GM10266 (cell line): ENCODE data around the gene PRKCZ.

Experiments used
- DNase-seq: peaks from one replicate; pipeline ENCODE4 v3.0.0; 2012; ENCODE audit errors: extremely low spot score
- TF ChIP-seq, protein P1 (sequence below): IDR thresholded peaks from 2 replicates; pipeline ENCODE4 v1.5.1; 2012; ENCODE audit warnings: mild to moderate bottlenecking, low read depth; ENCODE audit not compliant: control insufficient read depth, insufficient read depth; ENCODE audit errors: missing control alignments

Gene PRKCZ

DNA sequence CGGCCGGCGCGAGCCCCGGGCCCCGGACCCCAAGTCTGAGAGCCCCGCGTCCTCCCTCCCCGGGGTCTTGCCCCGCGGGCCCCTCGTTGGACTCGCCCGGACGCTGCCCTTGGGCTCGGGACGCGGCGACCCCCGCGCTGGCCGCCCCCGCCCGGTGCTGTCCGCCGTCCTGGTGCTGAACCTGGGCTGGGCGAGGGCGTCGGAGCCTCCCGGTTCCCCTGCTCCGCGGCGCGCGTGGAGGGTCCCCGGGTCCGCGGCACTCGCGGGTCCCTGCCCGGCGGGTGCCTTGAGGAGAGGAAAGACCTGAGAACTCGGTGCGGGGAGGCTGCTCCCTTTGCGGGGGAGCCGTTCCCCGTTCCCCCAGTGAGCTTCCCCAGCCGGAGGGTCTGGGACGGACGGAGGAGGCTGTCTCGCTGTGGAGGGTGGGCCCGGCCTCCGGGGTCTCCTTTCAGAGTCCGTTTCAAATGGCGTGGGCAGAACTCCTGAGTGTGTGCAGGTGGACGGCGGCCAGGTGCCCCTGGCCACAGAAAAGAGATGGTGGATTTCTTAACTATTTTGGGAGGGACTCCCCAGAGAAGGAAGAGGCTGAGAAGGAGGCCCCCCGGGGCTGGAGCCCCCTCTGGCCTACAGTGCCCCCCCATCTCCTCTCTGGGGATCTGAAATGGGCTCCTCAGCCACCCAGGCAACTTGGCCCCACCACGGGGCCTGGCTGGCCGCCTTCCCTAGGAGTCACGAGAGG, 30.5 kb upstream of the PRKCZ start:
- DNase-seq, result no peak
- TF ChIP-seq, protein P1, sequence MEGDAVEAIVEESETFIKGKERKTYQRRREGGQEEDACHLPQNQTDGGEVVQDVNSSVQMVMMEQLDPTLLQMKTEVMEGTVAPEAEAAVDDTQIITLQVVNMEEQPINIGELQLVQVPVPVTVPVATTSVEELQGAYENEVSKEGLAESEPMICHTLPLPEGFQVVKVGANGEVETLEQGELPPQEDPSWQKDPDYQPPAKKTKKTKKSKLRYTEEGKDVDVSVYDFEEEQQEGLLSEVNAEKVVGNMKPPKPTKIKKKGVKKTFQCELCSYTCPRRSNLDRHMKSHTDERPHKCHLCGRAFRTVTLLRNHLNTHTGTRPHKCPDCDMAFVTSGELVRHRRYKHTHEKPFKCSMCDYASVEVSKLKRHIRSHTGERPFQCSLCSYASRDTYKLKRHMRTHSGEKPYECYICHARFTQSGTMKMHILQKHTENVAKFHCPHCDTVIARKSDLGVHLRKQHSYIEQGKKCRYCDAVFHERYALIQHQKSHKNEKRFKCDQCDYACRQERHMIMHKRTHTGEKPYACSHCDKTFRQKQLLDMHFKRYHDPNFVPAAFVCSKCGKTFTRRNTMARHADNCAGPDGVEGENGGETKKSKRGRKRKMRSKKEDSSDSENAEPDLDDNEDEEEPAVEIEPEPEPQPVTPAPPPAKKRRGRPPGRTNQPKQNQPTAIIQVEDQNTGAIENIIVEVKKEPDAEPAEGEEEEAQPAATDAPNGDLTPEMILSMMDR, result no peak

DNA sequence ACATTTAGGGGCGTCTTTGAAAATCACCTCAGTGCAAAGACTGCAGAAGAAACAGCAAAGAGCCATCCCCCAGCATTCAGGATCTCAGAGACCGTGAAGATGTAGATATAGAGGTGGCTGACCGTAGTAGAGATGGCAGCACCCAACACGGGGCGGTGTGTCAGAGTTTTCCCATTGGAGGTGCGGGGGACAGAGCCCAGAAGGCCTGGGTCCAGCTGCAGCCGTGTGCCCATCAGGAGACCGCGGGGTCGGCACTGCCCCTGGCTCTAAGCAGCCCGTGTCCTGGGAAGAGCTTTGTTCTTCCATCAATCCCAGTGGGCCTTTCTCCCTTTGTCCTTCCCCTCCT, 29.9 kb upstream of the PRKCZ start:
- TF ChIP-seq, protein P1, result no peak
- DNase-seq, result no peak

DNA sequence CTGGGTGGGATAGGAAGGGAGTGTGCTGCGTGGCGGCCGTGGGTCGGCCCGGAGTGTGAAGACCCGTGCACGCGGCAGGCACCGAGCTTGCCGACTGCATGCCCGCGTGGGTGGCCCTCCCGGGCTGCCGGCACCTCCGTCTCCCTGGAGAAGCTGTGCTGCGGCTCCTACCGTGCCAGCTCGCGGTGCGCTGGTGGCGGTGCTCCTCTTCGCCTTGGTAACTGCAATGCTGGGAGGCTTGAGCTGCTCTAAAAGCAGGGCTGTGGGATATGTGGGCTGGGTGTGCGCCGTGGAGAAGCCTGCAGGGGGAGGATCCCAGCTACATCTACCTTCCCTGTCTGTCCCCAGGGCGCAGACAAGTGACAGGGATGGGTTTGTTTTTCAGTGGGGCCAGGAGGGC, 28.7 kb upstream of the PRKCZ start:
- no peak for DNase-seq
- TF ChIP-seq, protein P1, result no peak

DNA sequence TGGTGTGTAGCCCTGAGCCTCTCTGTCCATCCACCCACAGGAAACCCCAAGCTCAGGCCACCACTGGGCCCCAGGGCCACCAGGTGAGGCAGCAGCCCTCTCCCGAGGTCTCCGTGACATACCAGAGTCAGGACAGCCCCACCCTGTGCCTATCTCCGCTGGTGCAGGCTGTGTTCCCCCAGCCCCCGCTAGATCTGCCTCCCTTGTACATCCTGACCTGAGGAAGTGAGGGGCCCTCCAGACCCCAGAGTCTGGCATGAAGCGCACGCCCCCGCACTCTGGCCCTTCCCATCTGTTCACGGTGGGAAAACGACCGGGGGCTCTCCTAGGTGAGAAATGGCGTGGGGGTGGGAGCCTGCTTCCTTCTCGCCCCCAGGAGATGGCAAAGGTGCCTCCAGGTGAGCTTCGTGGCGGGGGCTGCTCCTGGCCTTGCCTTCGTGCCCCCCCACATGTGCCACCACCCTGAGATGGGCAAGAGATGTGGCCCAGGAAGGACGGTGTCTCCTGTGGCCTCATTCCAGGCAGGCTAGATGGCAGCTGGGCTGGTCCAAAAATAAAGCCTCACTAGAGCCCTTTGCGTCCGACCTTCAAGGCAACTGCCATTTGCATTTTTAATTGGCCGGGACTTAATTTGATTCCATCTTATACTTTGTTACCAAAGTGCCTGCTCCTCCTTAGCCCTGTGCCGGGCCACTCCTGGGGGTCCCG, 28.0 kb upstream of the PRKCZ start:
- TF ChIP-seq, protein P1, result no peak

DNA sequence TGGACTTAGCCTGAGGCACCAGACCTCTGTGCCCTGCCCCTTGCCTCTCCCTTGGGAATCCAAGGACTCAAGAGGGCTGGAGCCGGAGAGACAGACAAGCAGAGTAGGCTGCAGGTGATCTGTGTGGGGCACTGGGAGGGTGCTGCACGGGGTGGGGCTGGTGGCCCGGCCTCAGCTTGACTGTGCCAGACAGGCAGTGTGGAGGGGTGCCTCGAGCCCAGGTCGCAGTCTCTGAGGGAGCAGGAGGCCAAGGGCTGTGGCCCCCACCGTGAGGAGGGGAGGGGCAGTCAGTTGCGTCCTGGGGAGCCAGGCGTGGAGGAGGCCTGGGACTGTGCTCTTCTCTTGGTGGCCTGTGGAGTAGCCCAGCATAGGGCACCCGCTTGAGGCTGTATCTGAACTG, 27.0 kb upstream of the PRKCZ start:
- DNase-seq, result no peak
- TF ChIP-seq, protein P1, result no peak

More for the DNA sequence above, 28.0 kb upstream of the PRKCZ start:
- no peak for DNase-seq

DNA sequence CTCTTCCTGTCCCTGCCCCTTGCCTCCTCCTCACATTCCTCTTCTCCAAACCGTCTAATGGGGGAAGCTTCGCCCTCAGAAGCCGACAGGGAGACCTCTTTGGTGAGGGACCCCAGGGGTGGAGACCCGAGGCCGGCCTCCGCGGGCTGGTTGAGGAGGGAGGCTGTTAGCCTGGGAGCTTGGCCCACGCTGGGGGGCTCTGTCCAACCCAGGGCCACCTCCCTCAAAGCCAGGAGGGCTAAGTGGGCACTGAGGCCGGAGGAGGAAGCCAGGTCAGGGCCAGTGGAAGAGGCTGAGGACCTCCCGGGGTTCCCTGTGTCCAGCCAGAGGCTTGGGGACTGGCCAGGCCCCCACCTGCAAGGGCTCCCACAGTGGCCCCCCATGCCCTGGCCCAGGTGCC, 25.8 kb upstream of the PRKCZ start:
- no peak for DNase-seq
- TF ChIP-seq, protein P1, result no peak

DNA sequence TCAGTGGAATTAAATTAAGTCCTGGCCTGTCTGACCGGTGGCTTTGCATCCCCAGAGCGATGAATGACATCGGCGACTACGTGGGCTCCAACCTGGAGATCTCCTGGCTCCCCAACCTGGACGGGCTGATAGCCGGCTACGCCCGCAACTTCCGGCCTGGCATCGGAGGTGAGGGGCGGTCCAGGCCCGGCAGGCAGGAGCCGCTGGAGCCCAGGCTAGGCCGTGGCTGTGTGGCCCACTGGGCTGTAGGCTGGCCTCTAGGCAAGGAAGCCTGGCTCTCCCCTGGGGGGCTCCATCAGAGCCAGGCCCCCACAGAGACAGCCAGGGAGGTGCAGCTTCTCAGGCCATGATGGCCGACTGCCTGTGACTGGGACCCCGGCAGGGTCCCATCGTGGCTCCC, 25.3 kb upstream of the PRKCZ start:
- DNase-seq, result no peak
- TF ChIP-seq, protein P1, result no peak
